Adrenal gland (tissue), 5 donors: ENCODE data around the gene ELOB.

Experiments
- CTCF ChIP-seq, 6 experiments: fragments of 450-650 bp in 4 of 6; fragments of 200-600 bp in 2 of 6; sonication (generic) in 1 of 6; IDR thresholded peaks; 1 replicate in 5 of 6; 2 replicates in 1 of 6; pipeline versions ENCODE4 v1.5.1 to v1.8.0; 2016 to 2021; ENCODE audit warnings: antibody characterized with exemption in 6 of 6, mild to moderate bottlenecking in 2 of 6, moderate library complexity in 1 of 6
- POLR2A ChIP-seq, 2 donors: fragments of 450-650 bp; IDR thresholded peaks; one replicate each; pipeline ENCODE4 v1.6.1; 2017; ENCODE audit warnings: antibody characterized with exemption in 2 of 2, mild to moderate bottlenecking in 2 of 2, moderate library complexity in 1 of 2
- donor health status: DM: no; HTN: no; CAD: no.

DNA sequence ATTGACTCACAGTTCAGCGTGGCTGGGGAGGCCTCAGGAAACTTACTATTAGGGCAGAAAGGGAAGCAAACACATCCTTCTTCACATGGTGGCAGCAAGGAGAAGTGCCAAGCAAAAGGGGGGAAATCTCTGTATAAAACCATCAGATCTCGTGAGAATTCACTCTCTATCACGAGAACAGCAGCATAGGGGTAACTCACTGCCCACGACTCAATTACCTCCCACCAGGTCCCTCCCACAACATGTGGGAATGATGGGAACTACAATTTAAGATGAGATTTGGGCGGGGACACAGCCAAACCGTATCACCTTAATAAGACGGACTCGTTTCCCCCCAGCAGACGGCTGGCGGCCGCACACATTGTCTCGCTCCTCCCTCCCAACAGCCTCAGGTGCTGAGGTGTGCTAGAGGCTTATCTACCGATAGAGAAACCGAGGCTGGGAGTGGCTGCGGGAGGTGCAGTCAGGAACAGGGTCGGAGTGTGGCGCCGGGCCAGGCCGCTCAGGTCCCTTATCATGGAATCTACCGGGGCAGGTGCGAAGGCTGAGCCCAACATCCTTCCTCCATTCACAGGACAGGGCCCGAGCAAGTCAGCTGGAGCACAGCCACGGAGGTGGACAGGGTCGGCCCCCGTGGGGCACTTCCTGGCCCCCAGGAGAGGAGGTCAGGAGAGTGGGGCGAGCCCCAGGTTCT lies 48.1 kb upstream of the ELOB start:
- TF ChIP-seq POLR2A (IDR thresholded peaks at IDR 0.05) (no peak), CTCF (IDR thresholded peaks at IDR 0.05) (no peak)
